ENCODE data around the gene NPPA. TPM values are rescaled to one million over a fixed set of nuclear protein-coding genes. Genes with fewer than 3 reads are reported as not detected.

NPPA gene
- total and polyA plus RNA-seq, 2 experiments from 2014 or later: not detected

- Histone ChIP-seq H3K27ac (no peak overlapping the region), H3K4me2 (ENCODE audit: unreplicated experiment) (no peak overlapping the region), H3K79me2 (ENCODE audit: insufficient read depth) (no peaks in the 10 kb centered on the region), H3K4me1 (ENCODE audit: insufficient read depth) (no peaks in the 10 kb centered on the region), H3K9me2 (ENCODE audit: insufficient read depth) (no peaks in the 10 kb centered on the region), H2AFZ (no peak overlapping the region), H3K9me3 (ENCODE audit: low read depth) (no peaks in the 10 kb centered on the region), H3K36me3 (ENCODE audit: low read depth) (peaks cover 20% of the 10 kb centered on the region; the same call in 1 of the 2 replicates), H3K27me3 (replicated peaks; ENCODE audit: insufficient read depth) (no peaks in the 10 kb centered on the region), H3F3A (ENCODE audit: insufficient read depth) (no peaks in the 10 kb centered on the region), H3K9ac (no peak overlapping the region), H3K4me3 (no peak overlapping the region), H4K20me1 (ENCODE audit: insufficient read depth) (no peaks in the 10 kb centered on the region)
- in situ Hi-C loops (cut with MboI): no loop called here
- TF ChIP-seq EZH2 (IDR thresholded peaks at IDR 0.05; ENCODE audit: insufficient read depth, poor library complexity, severe bottlenecking) (no peak), EZH2phosphoT487 (IDR thresholded peaks at IDR 0.05; ENCODE audit: insufficient read depth, low read depth) (no peak)
- DNase-seq: no peak
- WGBS, 2 experiments (ENCODE audit: low coverage in 1 of 2, low lambda C conversion rate in 2 of 2, missing lambda C conversion rate in 2 of 2): 91 to 94% methylated on average over 9 of the region's 9 CpGs
Observed at GRCh38 chr1:11831945-11832725, 15.4 kb downstream of the NPPA start.

DNA sequence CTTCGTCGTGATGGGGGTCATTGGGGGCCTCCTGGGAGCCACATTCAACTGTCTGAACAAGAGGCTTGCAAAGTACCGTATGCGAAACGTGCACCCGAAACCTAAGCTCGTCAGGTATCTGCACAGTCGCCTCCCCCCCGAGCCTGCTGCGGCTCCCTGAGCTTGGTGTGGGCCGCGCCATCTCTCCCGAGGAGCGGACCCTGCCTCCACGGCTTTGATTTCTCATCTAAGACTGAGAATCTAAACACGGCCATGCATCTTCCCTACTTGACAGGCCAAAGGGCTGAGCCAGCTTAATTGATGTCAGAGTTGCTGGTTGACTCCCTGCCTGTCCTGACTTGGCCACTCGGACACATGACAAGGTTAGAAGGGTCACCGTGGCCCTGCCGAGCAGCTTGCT is 19.1 kb downstream of the NPPA start:
- Histone ChIP-seq H3K27ac (no peak overlapping the region), H3K4me1 (ENCODE audit: insufficient read depth) (no peaks in the 10 kb centered on the region), H3K79me2 (ENCODE audit: insufficient read depth) (no peaks in the 10 kb centered on the region), H3K9me3 (ENCODE audit: low read depth) (no peaks in the 10 kb centered on the region), H4K20me1 (ENCODE audit: insufficient read depth) (no peaks in the 10 kb centered on the region), H3K4me2 (ENCODE audit: unreplicated experiment) (no peak overlapping the region), H3F3A (ENCODE audit: insufficient read depth) (no peaks in the 10 kb centered on the region), H3K27me3 (replicated peaks; ENCODE audit: insufficient read depth) (no peaks in the 10 kb centered on the region), H2AFZ (no peak overlapping the region), H3K4me3 (no peak overlapping the region), H3K36me3 (ENCODE audit: low read depth) (peaks cover 15% of the 10 kb centered on the region; the same call in 1 of the 2 replicates), H3K9ac (no peak overlapping the region), H3K9me2 (ENCODE audit: insufficient read depth) (no peaks in the 10 kb centered on the region)
- in situ Hi-C loops (cut with MboI): no loop called here
- no peak for TF ChIP-seq EZH2 (IDR thresholded peaks at IDR 0.05; ENCODE audit: insufficient read depth, poor library complexity, severe bottlenecking)
- no peak for TF ChIP-seq EZH2phosphoT487 (IDR thresholded peaks at IDR 0.05; ENCODE audit: insufficient read depth, low read depth)
- no peak for DNase-seq
- 88 to 89% methylated on average over 18 to 19 of the region's 19 CpGs for WGBS, 2 experiments (ENCODE audit: low coverage in 1 of 2, low lambda C conversion rate in 2 of 2, missing lambda C conversion rate in 2 of 2)

- Histone ChIP-seq H3K9ac (no peak overlapping the region), H3K4me2 (ENCODE audit: unreplicated experiment) (no peak overlapping the region), H3F3A (ENCODE audit: insufficient read depth) (no peaks in the 10 kb centered on the region), H4K20me1 (ENCODE audit: insufficient read depth) (no peaks in the 10 kb centered on the region), H3K36me3 (ENCODE audit: low read depth) (peaks cover 15% of the 10 kb centered on the region; the same call in 1 of the 2 replicates), H3K4me1 (ENCODE audit: insufficient read depth) (peaks cover 1% of the 10 kb centered on the region), H3K9me3 (ENCODE audit: low read depth) (no peaks in the 10 kb centered on the region), H3K27me3 (replicated peaks; ENCODE audit: insufficient read depth) (no peaks in the 10 kb centered on the region), H3K9me2 (ENCODE audit: insufficient read depth) (no peaks in the 10 kb centered on the region), H3K79me2 (ENCODE audit: insufficient read depth) (no peaks in the 10 kb centered on the region), H3K27ac (no peak overlapping the region), H2AFZ (no peak overlapping the region), H3K4me3 (no peak overlapping the region)
- TF ChIP-seq EZH2 (IDR thresholded peaks at IDR 0.05; ENCODE audit: insufficient read depth, poor library complexity, severe bottlenecking): no peak
- no peak for TF ChIP-seq EZH2phosphoT487 (IDR thresholded peaks at IDR 0.05; ENCODE audit: insufficient read depth, low read depth)
- 83 to 85% methylated on average over 9 of the region's 9 CpGs for WGBS, 2 experiments (ENCODE audit: low coverage in 1 of 2, low lambda C conversion rate in 2 of 2, missing lambda C conversion rate in 2 of 2)
- DNase-seq: no peak
- in situ Hi-C loops (cut with MboI): no loop called here
Observed at GRCh38 chr1:11826946-11827345, 20.6 kb downstream of the NPPA start.

GRCh38 chr1:11825131-11825530 is 22.5 kb downstream of the NPPA start:
- Histone ChIP-seq H4K20me1 (ENCODE audit: insufficient read depth) (no peaks in the 10 kb centered on the region), H3K4me1 (ENCODE audit: insufficient read depth) (peaks cover 11% of the 10 kb centered on the region), H3K9me3 (ENCODE audit: low read depth) (no peaks in the 10 kb centered on the region), H3K9ac (no peak overlapping the region), H3K27ac (no peak overlapping the region), H3K4me3 (no peak overlapping the region), H3K4me2 (ENCODE audit: unreplicated experiment) (no peak overlapping the region), H3K79me2 (ENCODE audit: insufficient read depth) (no peaks in the 10 kb centered on the region), H3K9me2 (ENCODE audit: insufficient read depth) (no peaks in the 10 kb centered on the region), H3K27me3 (replicated peaks; ENCODE audit: insufficient read depth) (no peaks in the 10 kb centered on the region), H2AFZ (no peak overlapping the region), H3F3A (ENCODE audit: insufficient read depth) (peaks cover 18% of the 10 kb centered on the region), H3K36me3 (ENCODE audit: low read depth) (peaks cover 15% of the 10 kb centered on the region)
- WGBS, 2 experiments (ENCODE audit: low coverage in 1 of 2, low lambda C conversion rate in 2 of 2, missing lambda C conversion rate in 2 of 2): 80 to 81% methylated on average over 7 of the region's 7 CpGs
- DNase-seq: no peak
- in situ Hi-C loops (cut with MboI): no loop called here
- TF ChIP-seq EZH2 (IDR thresholded peaks at IDR 0.05; ENCODE audit: insufficient read depth, poor library complexity, severe bottlenecking) (no peak), EZH2phosphoT487 (IDR thresholded peaks at IDR 0.05; ENCODE audit: insufficient read depth, low read depth) (no peak)
